ENCODE results near the gene MYH7. TPM values are rescaled to one million over a fixed set of nuclear protein-coding genes. Genes with fewer than 3 reads are reported as not detected.

Gene MYH7
- total RNA-seq, 1 experiment from 2014 or later: not detected

DNA sequence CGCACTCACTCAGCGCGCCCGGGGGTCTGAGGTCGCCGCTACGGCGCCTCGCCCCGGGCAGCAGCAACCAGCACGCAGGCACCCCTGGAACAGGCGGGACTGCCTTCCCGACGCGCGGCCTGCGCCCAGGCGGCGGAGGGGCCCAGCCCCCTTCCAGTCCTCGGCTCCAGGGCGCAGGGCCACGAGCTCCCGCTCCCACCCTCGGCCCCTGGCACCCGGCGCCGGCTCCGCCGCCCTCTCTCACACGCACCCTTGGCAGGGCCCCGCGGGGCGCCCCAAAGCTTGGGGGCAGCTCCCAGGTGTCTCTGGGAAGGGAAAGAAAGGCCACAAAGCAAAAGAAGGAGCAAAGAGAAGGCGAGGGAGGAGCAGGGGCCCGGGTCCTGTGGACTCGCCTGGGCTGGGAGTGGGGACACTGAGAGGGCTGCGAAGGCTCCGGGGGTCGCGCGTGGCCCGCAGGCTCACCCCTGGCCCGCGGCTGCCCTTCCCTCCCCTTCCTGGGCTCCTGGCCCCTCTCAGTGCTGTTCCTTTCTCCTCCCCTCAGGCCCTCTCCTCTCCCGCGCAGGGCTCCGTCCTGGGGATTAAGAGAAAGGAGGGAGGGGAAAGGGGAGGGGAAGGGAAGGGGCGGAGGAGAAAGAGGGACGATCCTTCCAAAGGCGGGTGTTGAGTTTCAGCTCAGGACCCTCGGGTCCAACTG is 69.6 kb downstream of the MYH7 start (continued):
- peak; percentile 57; the same call in 1 of the 2 replicates for TF ChIP-seq MYBL2 (CRISPR knock-in tag; IDR thresholded peaks at IDR 0.05)

DNA sequence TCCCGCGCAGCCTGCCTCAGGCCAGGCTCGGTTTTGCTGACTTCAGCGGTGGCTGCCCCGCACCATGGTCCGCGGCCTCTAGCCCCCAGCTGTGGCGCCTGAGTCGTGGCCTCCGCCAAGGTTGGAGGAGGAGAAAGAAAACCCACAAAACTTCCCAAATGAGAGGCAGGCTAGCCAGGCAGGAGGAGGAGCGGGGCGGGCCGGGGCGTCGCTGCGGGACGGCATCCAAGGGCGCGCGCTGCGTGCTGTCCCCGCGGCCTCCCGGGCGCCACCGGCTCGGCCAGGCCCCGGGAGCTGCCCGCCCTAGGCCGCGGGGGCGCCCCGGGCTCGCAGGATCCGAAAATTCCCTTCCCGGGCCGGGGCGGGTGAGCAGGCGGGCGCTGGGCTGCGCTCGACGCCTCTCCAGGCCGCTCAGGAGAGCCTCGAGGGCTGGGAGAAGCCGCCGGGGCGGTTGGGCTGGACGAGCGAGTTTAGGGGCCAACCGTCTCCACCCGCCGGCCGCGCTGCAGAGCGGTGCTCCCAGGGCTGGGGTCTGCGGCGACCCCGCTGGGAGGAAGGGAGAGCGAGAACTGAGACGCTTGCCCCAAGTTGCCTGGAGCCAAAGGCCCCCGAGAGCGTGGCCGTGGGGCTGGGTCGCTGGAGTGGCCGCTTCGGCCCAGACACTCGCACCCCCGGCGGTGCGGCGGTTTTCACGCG is 70.3 kb downstream of the MYH7 start, which contains the start of gene EFS:
Gene EFS, minus strand, starts transcription at position 137 of the 696 bp plus-strand sequence. CDS start 147 bp downstream, outside the sequence.
- ATAC-seq: 0 out of 2 replicates have a peak, but pooled peaks have one; percentile 1
- POLR2A ChIA-PET: interaction anchor here (1.4 to 2.2 kb wide), 5 partner anchors 10 to 44 kb away, joined by 4 to 12 read pairs (median 8); partner anchors contain the start of genes PABPN1 and SLC22A17
- peaks cover 40% of the 10 kb centered on the region for H3K27me3 Mint-ChIP-seq (ENCODE audit: low read depth)
- DNase-seq (ENCODE audit: low spot score): peak; percentile 48
- H3K9me3 Mint-ChIP-seq: no peaks in the 10 kb centered on the region
- CTCF ChIA-PET: interaction anchor here (0.9 to 9.1 kb wide), 9 partner anchors 12 to 296 kb away, joined by 3 to 82 read pairs (median 9); partner anchors contain the start of genes CMTM5 and SLC22A17
- peaks cover 6% of the 10 kb centered on the region for H3K36me3 Mint-ChIP-seq
- H3K27ac Mint-ChIP-seq: peak within 1 kb of the TSS; percentile 85
- H3K4me1 Mint-ChIP-seq: peaks cover 30% of the 10 kb centered on the region
- H3K4me3 Mint-ChIP-seq: peak within 1 kb of the TSS; percentile 91
- TF ChIP-seq, protein P1, sequence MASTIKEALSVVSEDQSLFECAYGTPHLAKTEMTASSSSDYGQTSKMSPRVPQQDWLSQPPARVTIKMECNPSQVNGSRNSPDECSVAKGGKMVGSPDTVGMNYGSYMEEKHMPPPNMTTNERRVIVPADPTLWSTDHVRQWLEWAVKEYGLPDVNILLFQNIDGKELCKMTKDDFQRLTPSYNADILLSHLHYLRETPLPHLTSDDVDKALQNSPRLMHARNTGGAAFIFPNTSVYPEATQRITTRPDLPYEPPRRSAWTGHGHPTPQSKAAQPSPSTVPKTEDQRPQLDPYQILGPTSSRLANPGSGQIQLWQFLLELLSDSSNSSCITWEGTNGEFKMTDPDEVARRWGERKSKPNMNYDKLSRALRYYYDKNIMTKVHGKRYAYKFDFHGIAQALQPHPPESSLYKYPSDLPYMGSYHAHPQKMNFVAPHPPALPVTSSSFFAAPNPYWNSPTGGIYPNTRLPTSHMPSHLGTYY (CRISPR knock-in tag; IDR thresholded peaks at IDR 0.05): no peak
- TF ChIP-seq TCF7 (CRISPR knock-in tag; IDR thresholded peaks at IDR 0.05; ENCODE audit: low read depth) (peak; percentile 32; the same call in 1 of the 2 replicates), IRF2 (CRISPR knock-in tag; IDR thresholded peaks at IDR 0.05; ENCODE audit: borderline replicate concordance, low read depth) (no peak), NR3C1 (CRISPR knock-in tag; conservative IDR thresholded peaks at IDR 0.05; ENCODE audit: low read depth) (no peak), SP1 (CRISPR knock-in tag; conservative IDR thresholded peaks at IDR 0.05) (peak; percentile 29; the same call in 1 of the 2 replicates), CREB1 (CRISPR knock-in tag; IDR thresholded peaks at IDR 0.05) (no peak), NFYB (CRISPR knock-in tag; conservative IDR thresholded peaks at IDR 0.05; ENCODE audit: low read depth) (no peak), PRRX2 (CRISPR knock-in tag; IDR thresholded peaks at IDR 0.05) (no peak), ZNF423 (CRISPR knock-in tag; IDR thresholded peaks at IDR 0.05) (peak; percentile 9; the same call in 1 of the 2 replicates), NR1H2 (CRISPR knock-in tag; IDR thresholded peaks at IDR 0.05) (no peak), GABPB1 (CRISPR knock-in tag; IDR thresholded peaks at IDR 0.05) (no peak), JUN (CRISPR knock-in tag; IDR thresholded peaks at IDR 0.05) (no peak)
- TF ChIP-seq, protein P2, sequence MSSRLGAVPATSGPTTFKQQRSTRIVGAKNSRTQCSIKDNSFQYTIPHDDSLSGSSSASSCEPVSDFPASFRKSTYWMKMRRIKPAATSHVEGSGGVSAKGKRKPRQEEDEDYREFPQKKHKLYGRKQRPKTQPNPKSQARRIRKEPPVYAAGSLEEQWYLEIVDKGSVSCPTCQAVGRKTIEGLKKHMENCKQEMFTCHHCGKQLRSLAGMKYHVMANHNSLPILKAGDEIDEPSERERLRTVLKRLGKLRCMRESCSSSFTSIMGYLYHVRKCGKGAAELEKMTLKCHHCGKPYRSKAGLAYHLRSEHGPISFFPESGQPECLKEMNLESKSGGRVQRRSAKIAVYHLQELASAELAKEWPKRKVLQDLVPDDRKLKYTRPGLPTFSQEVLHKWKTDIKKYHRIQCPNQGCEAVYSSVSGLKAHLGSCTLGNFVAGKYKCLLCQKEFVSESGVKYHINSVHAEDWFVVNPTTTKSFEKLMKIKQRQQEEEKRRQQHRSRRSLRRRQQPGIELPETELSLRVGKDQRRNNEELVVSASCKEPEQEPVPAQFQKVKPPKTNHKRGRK (CRISPR knock-in tag; IDR thresholded peaks at IDR 0.05; ENCODE audit: borderline replicate concordance): 0 out of 2 replicates have a peak, but pooled peaks have one; percentile 28
- TF ChIP-seq, protein P3, sequence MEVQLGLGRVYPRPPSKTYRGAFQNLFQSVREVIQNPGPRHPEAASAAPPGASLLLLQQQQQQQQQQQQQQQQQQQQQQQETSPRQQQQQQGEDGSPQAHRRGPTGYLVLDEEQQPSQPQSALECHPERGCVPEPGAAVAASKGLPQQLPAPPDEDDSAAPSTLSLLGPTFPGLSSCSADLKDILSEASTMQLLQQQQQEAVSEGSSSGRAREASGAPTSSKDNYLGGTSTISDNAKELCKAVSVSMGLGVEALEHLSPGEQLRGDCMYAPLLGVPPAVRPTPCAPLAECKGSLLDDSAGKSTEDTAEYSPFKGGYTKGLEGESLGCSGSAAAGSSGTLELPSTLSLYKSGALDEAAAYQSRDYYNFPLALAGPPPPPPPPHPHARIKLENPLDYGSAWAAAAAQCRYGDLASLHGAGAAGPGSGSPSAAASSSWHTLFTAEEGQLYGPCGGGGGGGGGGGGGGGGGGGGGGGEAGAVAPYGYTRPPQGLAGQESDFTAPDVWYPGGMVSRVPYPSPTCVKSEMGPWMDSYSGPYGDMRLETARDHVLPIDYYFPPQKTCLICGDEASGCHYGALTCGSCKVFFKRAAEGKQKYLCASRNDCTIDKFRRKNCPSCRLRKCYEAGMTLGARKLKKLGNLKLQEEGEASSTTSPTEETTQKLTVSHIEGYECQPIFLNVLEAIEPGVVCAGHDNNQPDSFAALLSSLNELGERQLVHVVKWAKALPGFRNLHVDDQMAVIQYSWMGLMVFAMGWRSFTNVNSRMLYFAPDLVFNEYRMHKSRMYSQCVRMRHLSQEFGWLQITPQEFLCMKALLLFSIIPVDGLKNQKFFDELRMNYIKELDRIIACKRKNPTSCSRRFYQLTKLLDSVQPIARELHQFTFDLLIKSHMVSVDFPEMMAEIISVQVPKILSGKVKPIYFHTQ (CRISPR knock-in tag; IDR thresholded peaks at IDR 0.05): no peak
- TF ChIP-seq, protein P4, sequence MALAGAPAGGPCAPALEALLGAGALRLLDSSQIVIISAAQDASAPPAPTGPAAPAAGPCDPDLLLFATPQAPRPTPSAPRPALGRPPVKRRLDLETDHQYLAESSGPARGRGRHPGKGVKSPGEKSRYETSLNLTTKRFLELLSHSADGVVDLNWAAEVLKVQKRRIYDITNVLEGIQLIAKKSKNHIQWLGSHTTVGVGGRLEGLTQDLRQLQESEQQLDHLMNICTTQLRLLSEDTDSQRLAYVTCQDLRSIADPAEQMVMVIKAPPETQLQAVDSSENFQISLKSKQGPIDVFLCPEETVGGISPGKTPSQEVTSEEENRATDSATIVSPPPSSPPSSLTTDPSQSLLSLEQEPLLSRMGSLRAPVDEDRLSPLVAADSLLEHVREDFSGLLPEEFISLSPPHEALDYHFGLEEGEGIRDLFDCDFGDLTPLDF (CRISPR knock-in tag; IDR thresholded peaks at IDR 0.05): 0 out of 2 replicates have a peak, but pooled peaks have one; percentile 26
- TF ChIP-seq, protein P5, sequence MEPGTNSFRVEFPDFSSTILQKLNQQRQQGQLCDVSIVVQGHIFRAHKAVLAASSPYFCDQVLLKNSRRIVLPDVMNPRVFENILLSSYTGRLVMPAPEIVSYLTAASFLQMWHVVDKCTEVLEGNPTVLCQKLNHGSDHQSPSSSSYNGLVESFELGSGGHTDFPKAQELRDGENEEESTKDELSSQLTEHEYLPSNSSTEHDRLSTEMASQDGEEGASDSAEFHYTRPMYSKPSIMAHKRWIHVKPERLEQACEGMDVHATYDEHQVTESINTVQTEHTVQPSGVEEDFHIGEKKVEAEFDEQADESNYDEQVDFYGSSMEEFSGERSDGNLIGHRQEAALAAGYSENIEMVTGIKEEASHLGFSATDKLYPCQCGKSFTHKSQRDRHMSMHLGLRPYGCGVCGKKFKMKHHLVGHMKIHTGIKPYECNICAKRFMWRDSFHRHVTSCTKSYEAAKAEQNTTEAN (CRISPR knock-in tag; IDR thresholded peaks at IDR 0.05): peak; percentile 61; the same call in 1 of the 2 replicates
- TF ChIP-seq, protein P6, sequence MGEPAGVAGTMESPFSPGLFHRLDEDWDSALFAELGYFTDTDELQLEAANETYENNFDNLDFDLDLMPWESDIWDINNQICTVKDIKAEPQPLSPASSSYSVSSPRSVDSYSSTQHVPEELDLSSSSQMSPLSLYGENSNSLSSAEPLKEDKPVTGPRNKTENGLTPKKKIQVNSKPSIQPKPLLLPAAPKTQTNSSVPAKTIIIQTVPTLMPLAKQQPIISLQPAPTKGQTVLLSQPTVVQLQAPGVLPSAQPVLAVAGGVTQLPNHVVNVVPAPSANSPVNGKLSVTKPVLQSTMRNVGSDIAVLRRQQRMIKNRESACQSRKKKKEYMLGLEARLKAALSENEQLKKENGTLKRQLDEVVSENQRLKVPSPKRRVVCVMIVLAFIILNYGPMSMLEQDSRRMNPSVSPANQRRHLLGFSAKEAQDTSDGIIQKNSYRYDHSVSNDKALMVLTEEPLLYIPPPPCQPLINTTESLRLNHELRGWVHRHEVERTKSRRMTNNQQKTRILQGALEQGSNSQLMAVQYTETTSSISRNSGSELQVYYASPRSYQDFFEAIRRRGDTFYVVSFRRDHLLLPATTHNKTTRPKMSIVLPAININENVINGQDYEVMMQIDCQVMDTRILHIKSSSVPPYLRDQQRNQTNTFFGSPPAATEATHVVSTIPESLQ (CRISPR knock-in tag; IDR thresholded peaks at IDR 0.05): no peak
- TF ChIP-seq, protein P7, sequence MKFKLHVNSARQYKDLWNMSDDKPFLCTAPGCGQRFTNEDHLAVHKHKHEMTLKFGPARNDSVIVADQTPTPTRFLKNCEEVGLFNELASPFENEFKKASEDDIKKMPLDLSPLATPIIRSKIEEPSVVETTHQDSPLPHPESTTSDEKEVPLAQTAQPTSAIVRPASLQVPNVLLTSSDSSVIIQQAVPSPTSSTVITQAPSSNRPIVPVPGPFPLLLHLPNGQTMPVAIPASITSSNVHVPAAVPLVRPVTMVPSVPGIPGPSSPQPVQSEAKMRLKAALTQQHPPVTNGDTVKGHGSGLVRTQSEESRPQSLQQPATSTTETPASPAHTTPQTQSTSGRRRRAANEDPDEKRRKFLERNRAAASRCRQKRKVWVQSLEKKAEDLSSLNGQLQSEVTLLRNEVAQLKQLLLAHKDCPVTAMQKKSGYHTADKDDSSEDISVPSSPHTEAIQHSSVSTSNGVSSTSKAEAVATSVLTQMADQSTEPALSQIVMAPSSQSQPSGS (CRISPR knock-in tag; IDR thresholded peaks at IDR 0.05; ENCODE audit: borderline replicate concordance, low read depth): no peak
- TF ChIP-seq, protein P8, sequence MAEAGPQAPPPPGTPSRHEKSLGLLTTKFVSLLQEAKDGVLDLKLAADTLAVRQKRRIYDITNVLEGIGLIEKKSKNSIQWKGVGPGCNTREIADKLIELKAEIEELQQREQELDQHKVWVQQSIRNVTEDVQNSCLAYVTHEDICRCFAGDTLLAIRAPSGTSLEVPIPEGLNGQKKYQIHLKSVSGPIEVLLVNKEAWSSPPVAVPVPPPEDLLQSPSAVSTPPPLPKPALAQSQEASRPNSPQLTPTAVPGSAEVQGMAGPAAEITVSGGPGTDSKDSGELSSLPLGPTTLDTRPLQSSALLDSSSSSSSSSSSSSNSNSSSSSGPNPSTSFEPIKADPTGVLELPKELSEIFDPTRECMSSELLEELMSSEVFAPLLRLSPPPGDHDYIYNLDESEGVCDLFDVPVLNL (CRISPR knock-in tag; IDR thresholded peaks at IDR 0.05; ENCODE audit: borderline replicate concordance, low read depth): 0 out of 2 replicates have a peak, but pooled peaks have one; percentile 40

All from WTC11 (cell line).